HG03469 (cell line): ENCODE measurements around the gene ARL8A.
"Not testable (repeated sequence)": the region's sequence is repeated elsewhere in the genome, so short reads cannot be mapped to it uniquely, and the experiment has no call there.

ENCODE experiments used
- ATAC-seq: cut with Tn5 transposase; IDR thresholded peaks from one replicate; pipeline ENCODE4 v1.9.1; 2021; ENCODE audit warnings: mild to moderate bottlenecking, moderate library complexity, moderate number of reproducible peaks; ENCODE audit not compliant: unreplicated experiment

The ARL8A gene

DNA sequence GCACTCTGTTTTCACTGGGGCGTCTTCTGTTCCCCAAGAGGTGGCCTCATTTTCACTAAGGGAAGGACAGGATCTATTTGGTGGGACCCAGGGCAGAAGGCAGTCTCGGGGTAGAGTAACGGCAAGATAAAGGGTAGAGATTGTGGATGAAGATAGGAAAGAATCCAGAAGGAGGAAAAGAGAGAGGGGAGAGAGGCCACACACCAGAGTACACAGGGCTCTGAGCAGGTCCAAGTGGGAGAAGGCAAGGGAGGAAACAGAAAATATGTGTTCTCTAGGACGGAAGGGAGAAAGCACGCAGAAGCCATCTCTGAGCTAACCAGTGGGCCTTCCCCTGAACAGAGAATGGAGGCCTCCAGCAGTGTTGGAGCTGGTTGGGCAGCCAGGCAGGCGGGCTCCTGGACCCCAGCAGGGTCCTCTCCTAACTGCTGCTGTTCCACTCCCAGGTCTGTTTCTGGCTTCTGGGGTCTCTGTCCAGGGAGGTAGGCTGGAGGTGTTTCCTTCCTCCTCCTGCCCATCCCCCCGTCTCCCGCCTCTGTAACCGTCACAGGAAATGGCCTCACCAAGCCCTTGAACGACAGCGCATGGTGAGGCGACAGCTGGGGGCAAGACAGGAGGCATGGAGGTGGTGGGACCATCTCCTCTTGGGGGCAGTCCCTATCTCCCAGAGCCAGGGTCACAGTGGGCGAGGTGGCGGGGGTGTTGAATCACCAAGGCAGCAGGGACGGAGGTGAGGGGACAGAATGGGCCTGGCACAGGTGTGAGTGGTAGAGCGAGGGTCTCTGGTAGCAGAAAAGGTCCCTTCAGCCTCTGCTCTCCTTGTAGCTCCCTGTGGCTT is 15.2 kb upstream of the ARL8A start:
- no peak for ATAC-seq

DNA sequence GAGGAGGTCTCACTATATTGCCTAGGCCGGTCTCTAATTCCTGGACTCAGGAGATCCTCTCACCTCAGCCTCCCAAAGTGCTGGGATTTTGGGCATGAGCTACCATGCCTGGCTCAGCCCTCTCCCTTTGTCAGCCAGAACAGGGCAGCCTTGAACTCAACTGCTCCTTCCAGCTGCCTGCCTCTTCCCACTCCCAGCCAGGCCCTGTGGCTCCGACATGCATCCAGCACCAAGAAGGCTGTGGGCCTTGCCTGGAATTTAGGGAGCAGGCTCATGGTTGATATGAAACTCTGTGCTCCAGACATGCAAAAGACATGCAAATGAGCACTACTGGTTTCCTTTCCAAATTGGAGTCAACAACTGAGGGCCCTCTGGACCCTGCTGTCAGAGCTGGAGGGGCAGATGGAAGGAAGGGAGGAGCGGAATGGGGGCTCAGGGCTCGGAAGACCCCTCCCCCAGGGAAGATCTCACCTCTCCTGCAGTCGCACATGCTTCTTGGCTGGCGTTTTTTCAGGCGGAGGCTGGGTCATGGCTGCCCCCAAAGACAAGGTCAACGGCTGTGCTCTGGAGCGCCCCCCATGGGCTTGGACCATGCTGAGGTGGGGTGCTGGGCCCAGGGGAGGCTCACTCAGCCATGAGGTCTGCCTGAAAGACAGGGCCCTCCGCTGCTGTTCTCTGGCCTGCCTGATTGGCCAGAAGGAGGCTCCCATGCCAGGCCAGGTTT is 14.4 kb upstream of the ARL8A start:
- ATAC-seq, result no peak

DNA sequence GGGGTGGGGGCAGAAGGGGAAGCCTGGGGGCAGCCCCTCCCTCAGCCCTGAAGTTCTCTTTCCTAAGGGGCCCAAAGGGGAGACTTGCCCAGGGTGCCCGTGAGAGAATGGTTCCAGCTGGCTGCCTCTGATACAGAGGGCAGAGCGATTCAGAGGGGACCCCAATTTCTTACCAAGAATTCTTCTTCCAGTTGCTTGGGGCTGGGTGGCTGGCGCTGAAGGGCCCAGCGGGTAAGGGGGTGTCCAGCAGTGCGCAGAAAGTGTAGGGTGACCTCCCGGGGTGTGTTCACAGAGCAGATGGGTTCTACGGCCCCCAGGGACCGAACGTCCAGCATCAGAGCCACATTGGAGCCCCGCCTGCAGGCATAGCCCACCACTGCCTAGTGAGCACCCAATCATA is 13.4 kb upstream of the ARL8A start:
- no peak for ATAC-seq

DNA sequence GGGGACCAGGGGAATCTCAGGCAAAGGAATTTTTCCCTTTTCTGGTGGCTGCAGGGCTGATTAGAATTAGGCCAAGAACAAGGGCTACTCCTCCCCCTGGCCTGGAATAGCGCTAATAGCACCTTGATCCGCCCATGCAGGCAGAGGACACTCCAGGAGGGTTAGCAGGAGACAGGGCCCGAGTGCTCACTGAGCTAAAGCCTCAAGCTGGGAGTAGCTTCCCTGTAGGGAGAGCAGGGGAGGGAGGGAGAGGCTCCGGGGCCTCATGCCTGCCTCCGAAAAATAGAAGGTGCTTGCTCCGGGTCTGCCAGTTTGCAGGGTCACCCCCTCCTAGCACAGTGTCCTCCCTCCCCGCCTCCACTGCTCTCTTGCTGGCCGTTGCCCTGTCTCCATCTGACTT is 12.1 kb upstream of the ARL8A start:
- ATAC-seq, result no peak

DNA sequence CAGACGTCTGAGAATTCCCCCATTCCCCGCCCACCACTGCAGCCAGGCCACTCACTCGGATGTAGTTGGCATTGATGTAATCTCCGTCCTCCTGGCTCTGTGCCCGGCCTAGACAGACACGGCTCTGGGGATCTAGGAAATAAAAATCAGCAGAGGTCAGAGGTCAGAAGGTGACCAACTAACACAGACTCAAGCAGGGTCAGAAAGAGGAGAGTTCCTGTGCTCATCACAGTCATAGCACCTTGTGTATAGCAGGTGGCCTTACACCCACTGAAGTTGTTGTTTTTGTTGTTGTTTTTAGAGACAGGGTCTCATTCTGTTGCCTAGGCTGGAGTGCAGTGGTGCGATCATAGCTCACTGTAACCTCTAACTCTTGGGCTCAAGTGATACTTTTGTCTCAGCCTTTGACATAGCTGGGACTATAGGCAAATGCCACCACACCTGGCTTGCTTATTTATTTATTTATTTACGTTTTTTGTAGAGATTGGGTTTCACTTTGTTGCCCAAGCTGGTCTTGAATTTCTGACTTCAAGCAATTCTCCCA is 11.0 kb upstream of the ARL8A start:
- no peak for ATAC-seq

DNA sequence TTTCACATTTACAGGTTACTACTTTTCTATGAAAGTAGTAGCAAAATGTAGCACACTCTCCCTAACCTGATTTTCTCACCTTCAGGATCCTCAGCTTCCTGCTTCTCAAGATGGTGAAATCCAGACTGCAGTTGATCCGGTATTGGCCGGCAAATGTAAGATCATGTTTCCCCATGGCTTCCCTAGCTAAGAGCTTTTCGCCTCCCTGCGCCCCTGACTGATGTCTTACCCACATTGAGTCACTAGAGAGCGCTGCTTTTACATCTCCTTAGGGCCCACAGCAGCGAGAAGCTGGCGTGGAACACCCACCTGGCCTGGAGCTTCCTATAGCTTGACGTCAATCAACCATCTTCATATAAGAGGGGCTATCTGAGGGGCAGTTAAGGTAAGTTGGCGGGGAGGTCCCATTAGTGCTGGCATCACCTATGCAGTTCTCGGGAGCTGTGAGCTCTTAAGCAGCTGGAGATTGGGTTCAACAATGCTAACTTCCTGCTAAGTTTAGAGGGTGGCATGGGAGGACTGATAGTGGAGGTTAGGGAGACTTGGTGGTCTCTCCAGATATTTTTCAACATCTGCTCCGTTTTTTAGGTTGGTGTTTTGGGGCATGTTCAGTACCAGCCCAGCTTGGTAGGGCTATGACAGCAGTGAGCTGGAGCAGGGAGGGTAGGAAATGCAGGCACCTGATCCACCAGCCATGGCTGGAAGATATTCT is 10.4 kb upstream of the ARL8A start:
- ATAC-seq, result no peak

DNA sequence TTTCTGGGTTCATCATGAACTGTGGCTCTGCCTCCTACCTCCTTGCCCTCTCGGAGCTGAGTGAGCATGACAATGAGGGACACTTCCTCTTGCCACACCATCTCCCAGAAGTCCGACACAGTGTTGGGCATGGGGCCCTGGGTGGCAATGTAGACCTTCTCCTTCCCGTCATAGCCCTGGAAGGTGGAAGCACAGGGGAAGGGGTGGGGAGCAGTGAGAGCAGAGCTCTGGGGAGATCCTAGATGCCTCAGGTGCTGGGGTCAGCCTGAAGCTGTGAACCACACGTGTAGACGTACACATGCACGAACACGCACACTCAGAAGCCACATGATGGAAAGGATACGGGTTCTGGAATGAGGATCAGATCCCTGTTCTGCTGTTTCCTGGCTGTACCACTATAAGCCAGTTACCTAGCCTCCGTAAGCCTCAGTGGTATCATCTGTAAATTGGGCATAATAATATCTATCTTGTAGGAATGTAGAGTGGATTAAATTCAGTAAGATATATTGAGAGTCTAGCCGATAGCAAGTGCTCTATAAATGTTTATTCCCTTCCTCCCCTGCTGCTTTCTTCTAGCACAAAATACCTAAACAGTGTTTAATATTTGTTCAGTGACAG is 9.7 kb upstream of the ARL8A start:
- ATAC-seq, result no peak

DNA sequence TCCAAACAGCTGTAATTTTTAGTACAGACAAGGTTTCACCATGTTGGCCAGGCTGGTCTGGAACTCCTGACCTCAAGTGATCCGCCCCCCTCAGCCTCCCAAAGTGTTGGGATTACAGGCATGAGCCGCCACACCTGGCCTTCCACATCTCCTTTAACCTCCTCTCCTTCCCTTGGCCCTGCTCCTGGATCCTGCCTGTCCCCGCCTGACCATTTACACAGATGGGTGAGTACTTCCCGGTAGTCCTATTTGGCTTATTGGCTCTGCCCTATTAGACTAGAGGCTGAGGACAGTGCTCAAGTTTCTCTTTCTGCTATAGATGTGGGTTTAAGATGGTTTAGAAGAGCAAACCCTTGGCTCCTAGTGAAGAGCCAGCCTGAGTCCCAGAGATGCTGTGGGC is 8.7 kb upstream of the ARL8A start:
- no peak for ATAC-seq

DNA sequence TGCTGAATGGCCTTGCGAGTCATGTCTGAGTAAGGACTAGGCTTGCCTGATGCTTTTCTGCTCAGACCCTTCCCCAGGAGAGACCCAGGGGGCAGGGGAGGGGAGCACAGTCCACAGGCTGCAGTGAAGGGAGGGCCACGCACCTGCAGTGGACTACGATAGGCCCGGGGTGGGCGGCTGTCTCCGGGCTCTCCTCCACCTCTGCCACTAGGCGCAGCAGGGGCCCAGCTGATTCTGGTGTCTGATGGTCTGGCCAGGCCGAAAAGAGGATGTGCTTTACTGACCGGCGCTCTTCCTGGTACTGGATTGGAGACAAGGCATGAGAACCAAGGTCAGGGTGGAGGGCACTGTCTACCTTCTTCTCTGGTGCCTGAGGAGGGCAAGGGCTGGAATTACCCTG is 7.9 kb upstream of the ARL8A start:
- no peak for ATAC-seq

DNA sequence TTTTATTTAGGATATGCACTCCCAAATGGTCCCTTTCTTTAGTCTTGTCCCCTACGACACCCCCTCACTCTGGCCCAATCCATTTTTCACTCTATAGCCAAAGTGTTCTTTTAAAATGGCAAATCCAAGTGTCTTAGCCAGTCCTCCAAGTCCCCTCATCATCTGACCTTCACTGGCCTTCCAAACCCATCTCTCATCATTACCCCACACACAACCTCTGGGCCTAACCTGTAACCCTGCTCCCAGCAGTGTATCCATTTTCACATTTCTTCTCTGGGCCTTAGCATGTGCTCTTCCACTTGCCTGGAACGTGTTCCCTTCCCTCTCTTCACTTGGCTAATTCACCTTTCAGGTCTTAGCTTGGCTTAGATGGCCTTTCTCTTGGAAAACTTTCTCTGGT is 6.5 kb upstream of the ARL8A start:
- ATAC-seq, result no peak

DNA sequence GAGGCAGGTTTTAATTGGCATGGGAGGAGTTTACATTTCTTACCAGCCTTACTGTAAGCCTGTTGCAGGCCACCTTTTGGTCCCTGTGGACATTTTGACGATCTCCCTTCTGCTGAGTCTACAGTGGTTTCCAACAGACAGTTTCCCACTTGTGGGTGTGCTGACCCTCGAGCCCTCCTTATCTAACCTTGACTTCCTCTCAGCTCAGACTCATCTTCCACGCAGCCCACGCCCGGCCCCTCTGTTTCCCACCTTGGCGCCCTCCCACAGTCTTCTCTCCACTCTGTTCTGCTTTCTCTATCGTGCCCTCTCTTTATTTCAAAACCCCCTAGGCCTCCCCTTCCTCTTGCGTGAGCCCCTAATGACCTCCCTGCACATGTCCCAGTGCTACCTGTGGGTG is 6.1 kb upstream of the ARL8A start:
- no peak for ATAC-seq

DNA sequence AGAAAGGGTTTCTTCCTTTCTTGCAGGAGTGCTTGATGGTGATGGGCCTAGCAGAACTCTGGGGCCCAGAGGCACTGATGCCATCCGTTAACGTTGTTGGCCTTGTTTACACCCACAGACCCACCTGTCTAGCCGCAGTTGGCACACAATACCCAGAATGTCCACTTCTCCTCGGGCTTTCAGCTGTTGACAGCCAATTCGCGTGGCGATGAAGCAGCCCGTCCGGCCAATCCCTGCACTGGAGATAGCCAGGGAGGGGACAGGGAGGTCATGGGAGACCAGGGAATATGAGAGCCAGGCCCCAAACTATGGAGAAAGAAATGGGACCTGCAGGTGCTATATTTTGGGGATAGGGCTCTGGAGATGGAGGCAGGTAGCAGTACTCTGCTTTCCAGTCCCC is 5.7 kb upstream of the ARL8A start:
- no peak for ATAC-seq

DNA sequence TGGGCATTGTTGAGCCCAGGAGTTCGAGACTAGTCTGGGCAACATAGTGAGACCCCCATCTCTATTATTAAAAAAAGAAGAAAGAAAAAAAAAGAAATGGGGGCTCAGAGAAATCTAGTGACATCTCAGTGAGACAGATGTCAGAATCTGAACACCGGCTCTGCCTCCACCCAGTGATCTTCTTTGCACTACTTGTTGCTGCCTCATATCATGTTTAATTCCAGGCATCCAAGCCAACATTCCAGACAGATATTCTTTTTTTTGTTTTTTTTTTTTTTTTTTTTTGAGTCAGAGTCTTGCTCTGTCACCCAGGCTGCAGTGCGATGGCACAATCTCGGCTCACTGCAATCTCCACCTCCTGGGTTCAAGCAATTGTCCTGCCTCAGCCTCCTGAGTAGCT is 5.0 kb upstream of the ARL8A start:
- no peak for ATAC-seq

DNA sequence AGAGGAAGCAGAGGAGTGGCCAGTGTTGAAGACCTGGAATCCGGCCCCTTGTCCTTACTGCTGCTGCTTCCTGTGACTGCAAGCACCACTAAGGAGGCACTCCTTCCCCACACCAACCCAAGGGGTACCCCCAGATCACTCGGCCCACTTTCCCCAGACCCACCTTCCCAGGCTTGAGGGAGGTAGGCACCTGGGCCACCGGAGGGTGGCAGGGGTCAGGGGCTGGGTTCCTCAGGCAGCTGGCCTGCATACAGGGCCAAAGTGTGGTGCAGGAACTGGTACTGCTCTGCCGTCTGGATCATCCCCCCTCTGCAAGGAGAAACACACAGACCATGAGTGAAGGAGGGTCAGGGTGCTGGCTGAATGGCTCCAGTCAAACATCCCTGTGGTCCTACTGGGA is 3.9 kb upstream of the ARL8A start:
- no peak for ATAC-seq

DNA sequence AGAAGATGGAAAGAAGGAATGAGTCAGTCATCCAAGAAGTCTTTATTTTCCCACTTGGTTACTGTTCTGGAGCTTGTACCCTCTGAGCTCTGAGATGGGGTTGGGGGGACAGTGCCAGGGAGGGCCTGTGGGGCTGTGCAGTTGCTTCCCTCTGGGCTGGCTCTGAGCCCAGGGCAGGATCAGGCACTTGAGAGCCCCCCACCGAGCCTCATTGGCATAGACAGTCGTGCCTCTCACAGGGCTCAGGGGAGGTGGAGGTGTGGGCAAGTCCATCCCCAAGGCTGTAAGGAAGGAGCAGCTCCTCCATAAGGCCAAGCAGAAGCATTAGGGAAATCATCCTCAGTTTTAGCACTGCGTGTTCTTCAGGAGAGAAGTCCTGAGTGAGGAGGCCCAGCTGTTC is 2.5 kb upstream of the ARL8A start:
- ATAC-seq, result no peak

DNA sequence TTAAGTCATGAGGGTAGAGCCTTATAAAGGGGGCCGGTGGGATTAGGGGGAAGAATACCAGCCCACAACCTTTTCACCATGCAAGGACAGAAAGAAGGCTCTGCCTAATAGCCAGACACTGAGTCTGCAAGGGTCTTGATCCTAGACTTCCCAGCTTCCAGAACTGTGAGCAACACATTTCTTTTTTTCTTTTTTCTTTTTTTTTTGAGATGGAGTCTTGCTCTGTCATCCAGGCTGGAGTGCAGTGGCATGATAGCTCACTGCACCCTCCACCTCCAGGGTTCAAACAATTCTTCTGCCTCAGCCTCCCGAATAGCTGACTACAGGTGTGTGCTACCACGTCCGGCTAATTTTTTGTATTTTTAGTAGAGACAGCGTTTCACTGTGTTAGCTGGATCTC is 1.7 kb upstream of the ARL8A start:
- no peak for ATAC-seq

DNA sequence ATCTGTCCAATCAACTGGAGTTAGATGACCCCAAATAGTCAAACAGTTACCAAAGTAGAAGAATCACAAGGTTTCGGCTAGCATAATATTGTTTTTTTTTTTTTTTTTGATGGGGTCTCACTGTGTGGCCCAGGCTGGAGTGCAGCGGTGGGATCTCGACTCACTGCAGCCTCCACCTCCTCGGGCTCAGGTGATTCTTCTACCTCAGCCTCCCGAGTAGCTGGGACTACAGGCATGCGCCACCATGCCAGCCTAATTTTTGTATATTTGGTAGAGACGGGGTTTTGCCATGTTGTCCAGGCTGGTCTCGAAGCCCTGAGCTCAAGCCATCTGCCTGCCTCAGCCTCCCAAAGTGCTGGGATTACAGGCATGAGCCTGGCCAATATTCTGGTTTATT is 1.2 kb upstream of the ARL8A start:
- not testable (repeated sequence) for ATAC-seq

DNA sequence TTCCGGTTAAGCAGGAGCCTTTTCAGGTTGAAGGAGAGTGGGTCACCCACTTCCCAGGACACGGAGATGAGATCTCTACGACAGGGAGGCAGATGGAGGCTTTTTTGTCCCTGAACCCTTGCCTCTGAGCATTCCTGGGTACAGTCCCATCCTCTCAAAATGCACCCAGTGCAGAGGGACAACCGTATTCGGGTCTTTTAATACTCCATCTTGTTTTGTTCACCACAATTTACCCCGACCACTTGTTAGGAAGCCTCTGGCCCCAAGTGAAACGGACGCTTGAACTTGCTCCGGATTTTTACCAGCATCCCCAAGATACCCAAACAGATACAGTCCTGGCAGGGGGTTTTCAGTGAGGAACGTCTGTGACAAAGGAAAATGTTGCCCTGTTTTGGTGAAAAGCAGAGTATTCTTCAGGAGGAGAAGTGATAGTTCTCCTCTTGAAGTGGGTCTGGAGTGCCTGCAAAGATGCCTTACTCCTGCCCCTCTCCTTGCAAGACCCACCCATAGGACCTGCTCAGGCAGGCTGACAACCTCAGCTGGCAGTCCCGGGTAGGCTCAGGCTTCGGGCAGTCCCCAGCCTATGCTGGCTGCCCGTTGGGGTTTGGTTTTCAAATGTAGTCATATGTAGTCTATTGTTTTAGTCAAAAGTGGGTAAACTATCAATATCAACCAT is 669 bp upstream of the ARL8A start:
- no peak for ATAC-seq

DNA sequence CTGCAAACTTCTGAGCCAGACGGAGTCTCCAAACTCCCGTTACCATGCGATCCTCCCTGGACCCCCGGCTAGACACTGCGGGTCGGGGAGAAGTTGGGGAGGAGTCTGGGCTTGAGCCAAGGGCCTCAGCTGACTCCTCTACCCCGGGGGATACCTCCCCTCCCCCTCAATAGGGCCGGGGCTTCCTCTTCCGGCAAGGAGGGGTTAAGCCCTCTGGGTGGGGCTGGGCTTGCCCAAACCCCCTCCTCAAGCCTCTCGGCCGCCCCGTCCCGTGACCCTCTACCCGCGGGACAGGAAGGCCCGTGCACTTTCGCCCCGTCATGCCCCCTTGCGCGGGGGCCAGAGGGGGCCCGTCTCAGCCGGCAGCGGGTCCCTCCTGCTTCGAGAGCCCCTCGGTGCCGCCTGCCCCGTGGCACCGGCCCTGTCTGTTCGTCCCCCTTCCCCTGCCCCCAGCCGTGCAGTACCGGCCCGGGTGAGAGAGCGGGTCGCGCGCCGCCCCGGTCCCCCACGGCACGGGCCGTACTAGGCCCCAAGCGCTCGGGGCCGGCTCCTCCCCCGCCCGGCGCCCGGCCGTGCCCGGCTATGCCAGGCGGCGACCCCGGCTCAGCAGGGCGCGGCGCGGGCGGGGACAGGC is 652 bp downstream of the ARL8A start:
- ATAC-seq, result no peak
